IPS-NIHi11 (cell line): ENCODE data around the gene ATP1B1.
A peak's percentile ranks its signal among the peaks of the same experiment; 100 is the strongest.
"Not testable (repeated sequence)": the region's sequence is repeated elsewhere in the genome, so short reads cannot be mapped to it uniquely, and the experiment has no call there.

ENCODE experiments used
- DNase-seq: peaks from one replicate; pipeline ENCODE4 v3.0.0; 2012; ENCODE audit warnings: mixed read lengths, low spot score

The ATP1B1 gene

GRCh38 chr1:169115891-169116585 lies 9.5 kb downstream of the ATP1B1 start:
- no peak for DNase-seq

DNA sequence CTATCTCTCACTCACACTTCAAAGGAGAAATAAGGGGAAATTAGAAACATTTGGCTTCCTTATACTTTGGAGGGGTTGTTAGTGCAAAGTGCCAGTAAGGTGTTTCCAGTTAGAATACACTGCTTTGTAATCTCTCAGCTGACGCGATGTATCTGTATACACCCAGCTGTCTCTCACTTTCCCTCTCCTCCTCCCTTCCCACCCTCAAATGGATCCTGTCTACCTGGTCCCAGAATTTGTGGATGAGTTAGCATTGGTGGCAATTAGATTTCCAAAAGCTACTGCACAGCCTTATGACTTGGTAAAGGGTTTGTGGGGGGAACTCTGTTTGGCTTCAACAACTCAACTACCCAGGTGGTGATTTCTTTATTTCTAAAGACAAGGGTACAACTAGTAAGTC lies 10.5 kb downstream of the ATP1B1 start:
- DNase-seq = no peak

- DNase-seq = no peak
Measured at GRCh38 chr1:169117599-169117998, 11.1 kb downstream of the ATP1B1 start.

DNA sequence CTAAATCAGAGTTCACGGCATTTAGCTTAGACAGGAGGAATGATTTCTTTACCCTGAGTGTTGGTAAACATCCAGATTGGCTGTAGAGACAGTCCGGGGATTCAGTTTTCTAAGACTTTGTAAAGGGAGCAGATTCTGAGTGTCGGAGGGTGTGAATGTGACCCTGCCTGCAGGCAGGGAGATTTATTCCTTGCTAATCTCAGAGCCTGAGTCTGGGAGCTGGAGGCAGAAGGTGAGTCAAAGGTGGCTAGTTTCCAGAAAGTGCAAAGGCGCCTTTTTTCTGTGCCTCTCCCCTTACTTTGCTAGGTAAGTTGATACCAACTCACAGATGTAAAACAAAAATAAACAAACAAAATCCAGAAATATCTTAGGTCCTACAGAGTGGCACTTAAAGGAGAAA lies 11.7 kb downstream of the ATP1B1 start:
- no peak for DNase-seq

DNA sequence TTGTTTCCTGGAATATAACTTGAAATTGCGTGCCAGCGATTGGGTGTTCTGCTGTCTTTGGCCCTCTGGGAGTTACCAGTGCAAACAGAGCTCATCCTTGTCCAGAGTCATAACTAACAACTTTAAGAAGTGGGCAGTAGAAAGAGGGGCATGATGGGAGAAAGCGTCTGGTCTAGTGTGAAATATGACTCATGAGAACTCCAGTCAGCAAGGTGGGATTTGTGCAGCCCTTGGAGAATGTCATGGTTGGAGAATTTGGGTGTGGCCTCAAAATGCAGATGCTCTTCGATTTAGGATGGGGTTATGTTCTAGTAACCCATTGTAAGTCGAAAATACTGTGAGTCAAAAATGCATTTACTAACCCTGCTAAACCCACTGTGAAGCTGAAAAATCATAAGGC lies 12.9 kb downstream of the ATP1B1 start:
- DNase-seq = no peak

DNA sequence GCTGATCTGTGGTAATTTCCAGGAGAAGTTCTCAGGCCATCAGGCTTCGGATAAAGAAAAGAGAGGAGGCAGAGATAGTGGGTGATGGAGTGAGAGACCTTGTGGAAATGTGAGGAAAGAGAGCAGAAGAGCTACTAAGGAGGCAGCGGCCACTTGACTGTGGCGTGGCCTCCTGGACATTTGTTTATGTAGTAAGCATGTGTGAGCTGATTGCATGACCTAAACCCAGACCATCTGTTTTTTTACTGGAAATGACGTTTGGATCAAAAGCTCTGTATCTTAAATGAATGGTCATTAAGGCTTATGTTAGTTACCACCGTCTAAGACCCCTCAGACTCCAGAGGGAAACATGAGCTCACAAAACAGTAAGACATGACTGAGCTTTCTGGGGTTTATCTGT lies 13.6 kb downstream of the ATP1B1 start:
- no peak for DNase-seq

GRCh38 chr1:169121146-169121923 lies 14.8 kb downstream of the ATP1B1 start:
- DNase-seq = no peak

DNA sequence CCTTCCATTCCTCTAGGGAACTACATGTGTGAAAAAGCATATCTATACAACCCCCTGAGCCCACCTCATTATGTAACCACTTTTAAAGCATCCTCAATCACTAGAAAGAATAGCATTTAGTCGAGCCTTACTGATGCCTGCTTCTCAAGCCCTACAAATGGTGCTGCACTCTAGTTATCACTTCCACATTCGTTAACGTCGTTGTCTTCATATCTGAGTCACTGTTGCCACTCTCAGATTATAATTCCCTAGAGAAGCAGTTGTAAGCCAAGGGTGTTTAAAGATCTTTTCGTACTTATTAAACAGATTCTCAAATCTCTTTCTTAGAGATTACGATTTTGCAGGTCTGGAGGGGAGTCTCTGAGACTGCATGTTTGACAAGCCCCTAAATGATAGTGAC lies 16.5 kb downstream of the ATP1B1 start:
- no peak for DNase-seq

- no peak for DNase-seq
Measured at GRCh38 chr1:169124459-169124858, 18.0 kb downstream of the ATP1B1 start.

DNA sequence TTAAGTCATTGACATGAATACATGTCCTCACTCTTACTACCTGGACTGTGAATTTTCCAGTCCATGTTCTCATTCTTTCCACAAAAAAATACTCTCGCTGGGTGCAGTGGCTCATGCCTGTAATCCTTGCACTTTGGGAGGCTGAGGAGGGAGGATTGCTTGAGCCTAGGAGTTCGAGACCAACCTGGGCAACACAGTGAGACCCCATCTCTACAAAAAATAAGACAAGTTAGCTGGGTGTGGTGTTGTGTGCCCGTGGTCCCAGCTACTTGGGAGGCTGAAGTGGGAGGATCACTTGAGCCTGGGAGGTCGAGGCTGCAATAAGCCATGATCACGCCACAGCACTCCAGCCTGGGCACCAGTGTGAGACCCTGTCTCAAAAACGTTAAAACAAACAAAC lies 19.1 kb downstream of the ATP1B1 start:
- DNase-seq = not testable (repeated sequence)

- DNase-seq = no peak
Measured at GRCh38 chr1:169126335-169126734, 19.8 kb downstream of the ATP1B1 start.

DNA sequence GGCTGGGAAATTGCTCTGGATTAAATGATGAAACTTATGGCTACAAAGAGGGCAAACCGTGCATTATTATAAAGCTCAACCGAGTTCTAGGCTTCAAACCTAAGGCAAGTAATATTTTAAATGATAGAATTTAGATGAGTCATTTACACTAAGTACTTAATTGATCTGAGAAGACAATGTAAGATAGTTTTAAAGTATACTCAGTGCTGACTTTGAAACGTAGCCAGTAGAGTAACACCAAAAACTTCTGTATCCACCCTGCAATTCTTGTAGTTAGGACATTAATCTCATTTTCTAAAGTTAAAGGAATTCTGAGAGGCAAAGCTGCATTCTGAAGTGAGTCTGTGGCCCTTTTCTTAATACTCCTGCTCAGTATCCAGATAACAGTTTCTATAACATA lies 20.8 kb downstream of the ATP1B1 start:
- no peak for DNase-seq

DNA sequence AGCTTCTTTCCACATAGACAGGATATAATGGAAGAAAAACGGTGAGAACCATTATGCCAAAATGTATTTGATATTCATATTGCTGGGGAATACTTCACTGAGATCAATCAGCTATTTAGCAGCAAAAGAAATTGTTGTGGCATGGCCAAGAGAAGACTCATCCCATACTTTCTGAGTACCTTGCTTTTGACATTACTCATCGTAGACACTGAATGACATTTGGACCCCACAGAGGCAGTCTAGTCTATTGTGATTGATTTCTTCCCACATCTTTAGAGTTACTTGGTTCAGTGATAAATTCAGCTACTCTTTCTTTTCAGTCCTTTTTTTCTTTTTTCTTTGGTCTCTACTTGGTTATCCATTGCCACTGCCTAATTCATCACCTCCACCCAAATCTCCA lies 22.1 kb downstream of the ATP1B1 start:
- DNase-seq = no peak

DNA sequence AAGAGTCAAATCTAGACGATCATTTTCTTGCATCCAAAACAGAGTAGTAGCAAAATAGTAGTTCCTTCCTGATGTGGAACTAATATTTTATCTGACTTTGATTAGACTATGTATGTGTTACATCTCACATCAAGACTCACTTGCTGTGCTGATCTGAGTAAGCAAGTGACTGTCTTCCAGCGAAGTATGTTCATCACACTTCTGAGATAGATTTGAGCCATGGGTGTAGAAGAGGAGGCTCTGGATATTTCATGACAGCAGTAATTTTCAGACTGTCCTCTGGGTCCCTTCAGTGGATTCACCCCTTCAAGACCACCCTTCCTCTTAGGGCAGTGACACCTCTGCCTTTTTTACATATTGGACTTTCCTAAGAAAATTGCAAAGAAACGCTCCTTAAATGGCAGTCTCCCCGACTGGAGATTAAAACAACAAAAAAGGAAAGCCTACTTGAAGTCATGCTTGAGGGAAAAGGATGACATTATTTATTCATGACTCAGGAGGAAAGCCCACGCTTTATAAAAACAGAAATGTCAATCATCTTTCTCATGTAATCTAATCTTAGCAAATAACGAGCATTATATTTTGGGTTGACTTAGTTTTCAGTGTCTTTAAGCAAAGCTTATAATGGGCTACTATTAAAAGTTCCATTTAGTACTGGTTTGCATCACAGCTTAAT lies 22.8 kb downstream of the ATP1B1 start:
- no peak for DNase-seq

DNA sequence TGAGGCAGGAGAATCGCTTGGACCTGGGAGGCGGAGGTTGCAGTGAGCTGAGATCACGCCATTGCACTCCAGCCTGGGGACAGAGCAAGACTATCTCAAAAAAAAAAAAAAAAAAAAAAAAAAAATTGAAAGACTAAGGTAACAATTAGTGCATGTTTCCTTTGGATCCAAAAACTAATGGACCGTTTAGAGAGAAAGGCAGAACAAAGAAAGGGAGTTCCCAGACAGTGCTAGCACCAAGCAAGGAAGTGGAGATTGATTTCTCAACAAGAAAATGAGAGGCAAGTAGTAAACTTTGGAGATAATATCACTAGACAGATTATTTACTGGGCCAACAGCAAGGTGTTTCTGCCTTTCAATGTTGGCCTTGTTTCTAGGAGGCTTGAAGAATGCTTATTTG lies 24.2 kb downstream of the ATP1B1 start:
- no peak for DNase-seq

GRCh38 chr1:169132512-169133227 lies 26.2 kb downstream of the ATP1B1 start:
- no peak for DNase-seq

GRCh38 chr1:169133228-169133576 lies 26.7 kb downstream of the ATP1B1 start:
- DNase-seq = no peak

GRCh38 chr1:169133801-169134502 lies 27.5 kb downstream of the ATP1B1 start:
- no peak for DNase-seq

GRCh38 chr1:169137357-169137756 lies 30.9 kb downstream of the ATP1B1 start:
- DNase-seq = peak; percentile 19

DNA sequence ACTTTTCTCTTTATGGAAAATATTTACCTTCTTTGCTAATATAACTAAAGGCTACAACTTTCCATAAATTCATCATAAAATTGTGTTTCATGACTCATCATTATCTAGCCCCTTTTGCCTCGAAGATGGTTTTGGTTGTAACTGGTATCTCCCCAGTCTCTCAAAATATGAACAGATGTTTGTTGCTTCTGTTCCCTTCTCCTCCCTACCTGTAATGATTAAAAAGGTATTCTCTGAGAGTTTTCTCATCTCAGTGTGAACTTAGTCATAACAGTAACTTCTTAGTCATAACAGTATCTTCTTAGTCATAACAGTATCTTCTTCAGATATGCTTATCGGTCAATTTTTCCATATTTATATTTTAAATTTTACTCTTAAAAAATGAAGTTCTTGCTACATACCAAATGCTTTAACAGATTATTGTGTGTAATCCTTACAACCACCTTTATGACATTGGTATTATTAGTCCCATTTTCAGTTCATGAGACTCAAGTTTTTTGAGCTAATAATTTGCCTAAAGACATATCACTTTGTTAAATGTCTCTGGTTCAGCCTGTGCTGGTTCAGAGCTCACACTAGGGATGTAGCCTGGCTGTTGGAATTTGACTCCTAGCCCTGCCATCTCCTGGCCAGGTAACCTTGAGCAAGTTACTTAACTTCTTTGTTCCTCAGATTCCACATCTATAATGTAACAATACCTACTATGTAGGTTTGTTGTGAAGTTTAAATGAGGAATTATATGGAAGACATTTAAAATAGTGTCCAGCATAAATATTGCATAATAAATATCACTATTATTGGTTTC lies 32.6 kb downstream of the ATP1B1 start:
- no peak for DNase-seq

- DNase-seq = no peak
Measured at GRCh38 chr1:169141356-169141755, 34.9 kb downstream of the ATP1B1 start.
